ENCODE data around the gene GRIN3A. TPM values are rescaled to one million over a fixed set of nuclear protein-coding genes. Genes with fewer than 3 reads are reported as not detected.

GRIN3A gene
- total RNA-seq, 1 experiment from 2014 or later = not detected

GRCh38 chr9:101705135-101705661, 33.2 kb downstream of the GRIN3A start:
- H3K27me3 Mint-ChIP-seq (ENCODE audit: insufficient read depth, unreplicated experiment) = no peaks in the 10 kb centered on the region
- Histone ChIP-seq H3K27me3 (replicated peaks; ENCODE audit: control insufficient read depth, insufficient read depth, low read length) (no peaks in the 10 kb centered on the region; the same call in 1 of the 2 replicates), H3K36me3 (ENCODE audit: control insufficient read depth, insufficient read depth, low read length) (no peaks in the 10 kb centered on the region), H3K4me3 (ENCODE audit: low read depth, low read length) (0 out of 2 replicates have a peak overlapping the region, but pooled peaks have one; percentile 13), H3K9me3 (no peaks in the 10 kb centered on the region), H3K4me1 (no peaks in the 10 kb centered on the region)
- H3K4me3 Mint-ChIP-seq (ENCODE audit: unreplicated experiment) = peak overlapping the region; percentile 61
- POLR2A ChIA-PET = no interaction called here
- CTCF ChIA-PET = no interaction called here
- intact Hi-C loops (cut with micrococcal nuclease; ENCODE audit: unreplicated experiment) = loop anchor here (2.0 kb wide), 1 partner anchor 102 kb away; no protein-coding TSS in a partner anchor
- peak in 1 of 2 experiments; percentile 22 for TF ChIP-seq CTCF (IDR thresholded peaks at IDR 0.05; ENCODE audit: insufficient read depth in 1 of 2, low read depth in 1 of 2, low read length in 1 of 2, severe bottlenecking in 1 of 2, unreplicated experiment in 1 of 2)
- H3K4me1 Mint-ChIP-seq (ENCODE audit: low read depth, unreplicated experiment) = no peaks in the 10 kb centered on the region
- H3K9me3 Mint-ChIP-seq (ENCODE audit: unreplicated experiment) = no peaks in the 10 kb centered on the region
- no TSS peak for BruUV-seq (replicated peaks)
- H3K27ac Mint-ChIP-seq (ENCODE audit: unreplicated experiment) = no peak overlapping the region
- no peaks in the 10 kb centered on the region for H3K36me3 Mint-ChIP-seq (ENCODE audit: insufficient read depth, unreplicated experiment)
- peak; percentile 39 to 51 for DNase-seq

DNA sequence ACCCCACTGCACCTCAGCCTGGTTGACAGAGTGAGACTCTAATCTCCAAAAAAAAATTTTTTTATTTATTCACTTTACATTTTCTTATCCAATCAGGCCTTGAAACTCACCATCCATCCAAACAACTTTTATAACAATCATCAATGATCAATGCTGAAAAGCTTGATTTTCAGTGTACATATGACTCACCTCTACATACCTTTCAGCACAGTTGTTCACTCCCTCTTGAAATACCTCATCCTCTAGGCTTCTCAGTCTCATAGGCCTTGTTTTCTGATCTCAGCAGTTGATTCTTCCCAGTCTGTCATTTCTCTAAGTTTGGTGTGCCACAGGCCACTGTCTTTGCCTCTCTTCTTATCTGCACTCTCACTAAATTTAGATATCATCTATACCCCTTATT, 36.2 kb downstream of the GRIN3A start:
- no peak for TF ChIP-seq CTCF (IDR thresholded peaks at IDR 0.05; ENCODE audit: insufficient read depth in 1 of 2, low read depth in 1 of 2, low read length in 1 of 2, severe bottlenecking in 1 of 2, unreplicated experiment in 1 of 2)
- Mint-ChIP-seq H3K27me3 (ENCODE audit: insufficient read depth, unreplicated experiment) (no peaks in the 10 kb centered on the region), H3K4me1 (ENCODE audit: low read depth, unreplicated experiment) (no peaks in the 10 kb centered on the region), H3K9me3 (ENCODE audit: unreplicated experiment) (no peaks in the 10 kb centered on the region), H3K27ac (ENCODE audit: unreplicated experiment) (no peak overlapping the region), H3K4me3 (ENCODE audit: unreplicated experiment) (no peak overlapping the region), H3K36me3 (ENCODE audit: insufficient read depth, unreplicated experiment) (no peaks in the 10 kb centered on the region)
- intact Hi-C loops (cut with micrococcal nuclease; ENCODE audit: unreplicated experiment) = no loop called here
- CTCF ChIA-PET = no interaction called here
- no TSS peak for BruUV-seq (replicated peaks)
- Histone ChIP-seq H3K9me3 (no peaks in the 10 kb centered on the region; the same call in 1 of the 2 replicates), H3K4me3 (ENCODE audit: low read depth, low read length) (no peak overlapping the region), H3K27me3 (replicated peaks; ENCODE audit: control insufficient read depth, insufficient read depth, low read length) (no peaks in the 10 kb centered on the region), H3K4me1 (no peaks in the 10 kb centered on the region), H3K36me3 (ENCODE audit: control insufficient read depth, insufficient read depth, low read length) (no peaks in the 10 kb centered on the region)
- POLR2A ChIA-PET = no interaction called here
- no peak for DNase-seq

- Histone ChIP-seq H3K9me3 (no peaks in the 10 kb centered on the region), H3K4me1 (no peaks in the 10 kb centered on the region), H3K36me3 (ENCODE audit: control insufficient read depth, insufficient read depth, low read length) (no peaks in the 10 kb centered on the region), H3K4me3 (ENCODE audit: low read depth, low read length) (no peak overlapping the region), H3K27me3 (replicated peaks; ENCODE audit: control insufficient read depth, insufficient read depth, low read length) (no peaks in the 10 kb centered on the region)
- H3K27ac Mint-ChIP-seq (ENCODE audit: unreplicated experiment) = no peak overlapping the region
- intact Hi-C loops (cut with micrococcal nuclease; ENCODE audit: unreplicated experiment) = no loop called here
- peaks cover 3% of the 10 kb centered on the region for H3K27me3 Mint-ChIP-seq (ENCODE audit: insufficient read depth, unreplicated experiment)
- no peaks in the 10 kb centered on the region for H3K36me3 Mint-ChIP-seq (ENCODE audit: insufficient read depth, unreplicated experiment)
- no peak for TF ChIP-seq CTCF (IDR thresholded peaks at IDR 0.05; ENCODE audit: insufficient read depth in 1 of 2, low read depth in 1 of 2, low read length in 1 of 2, severe bottlenecking in 1 of 2, unreplicated experiment in 1 of 2)
- BruUV-seq (replicated peaks) = no TSS peak
- H3K9me3 Mint-ChIP-seq (ENCODE audit: unreplicated experiment) = no peaks in the 10 kb centered on the region
- ChIA-PET CTCF (no interaction called here), POLR2A (no interaction called here)
- H3K4me3 Mint-ChIP-seq (ENCODE audit: unreplicated experiment) = no peak overlapping the region
- DNase-seq = no peak
- H3K4me1 Mint-ChIP-seq (ENCODE audit: low read depth, unreplicated experiment) = no peaks in the 10 kb centered on the region
Measured at GRCh38 chr9:101693546-101694336, 44.7 kb downstream of the GRIN3A start.

Data from Caco-2 (cell line).